Lower lobe of right lung (tissue), 2 donors: ENCODE results near the gene PCYOX1L. TPM values are rescaled to one million over a fixed set of nuclear protein-coding genes. Genes with fewer than 3 reads are reported as not detected.

Experiments used
- ATAC-seq, 2 donors: fragments of 200-7000 bp; cut with Tn5 transposase; one replicate each; pipeline ENCODE4 v1.9.1; 2020 to 2022; ENCODE audit warnings: mild to moderate bottlenecking in 2 of 2, moderate library complexity in 2 of 2
- DNase-seq: peaks from one replicate; pipeline ENCODE4 v3.0.0-alpha.2; 2020
- H3K27ac ChIP-seq: fragments of 200-600 bp; one replicate; pipeline ENCODE4 v1.8.0; 2022
- H3K27me3 ChIP-seq: fragments of 200-600 bp; one replicate; pipeline ENCODE4 v1.8.0; 2022; ENCODE audit warnings: low read depth
- H3K36me3 ChIP-seq: fragments of 200-600 bp; one replicate; pipeline ENCODE4 v1.8.0; 2022; ENCODE audit warnings: mild to moderate bottlenecking
- H3K4me1 ChIP-seq: fragments of 200-600 bp; one replicate; pipeline ENCODE4 v1.8.0; 2022
- H3K4me3 ChIP-seq: fragments of 200-600 bp; one replicate; pipeline ENCODE4 v1.8.0; 2022; ENCODE audit warnings: mild to moderate bottlenecking
- H3K9me3 ChIP-seq: fragments of 200-600 bp; one replicate; pipeline ENCODE4 v1.8.0; 2022
- intact Hi-C: fragments of 100-400 bp; cut with DNase I; formaldehyde crosslinking; loops from one replicate; pipeline ENCODE4 v1.11.0; 2022
- total RNA-seq: library from RNA; stranded (reverse); fragmentation: NEBNext Ultra II Directional; extraction: Animal tissue kit (Norgen Biotek cat#: 25700); gene quantifications from one replicate; pipeline ENCODE4 v1.2.1, GENCODE V29; 2021
- TF ChIP-seq, protein P1 (sequence below): fragments of 200-600 bp; IDR thresholded peaks from one replicate; pipeline ENCODE4 v1.8.0; 2022; ENCODE audit warnings: antibody characterized with exemption, mild to moderate bottlenecking
- donor health status: DM: no; HTN: yes; CAD: no; lungs with severe emphysema.

Gene PCYOX1L
- total RNA-seq, 1 donor from 2014 or later = 5.9 TPM

DNA sequence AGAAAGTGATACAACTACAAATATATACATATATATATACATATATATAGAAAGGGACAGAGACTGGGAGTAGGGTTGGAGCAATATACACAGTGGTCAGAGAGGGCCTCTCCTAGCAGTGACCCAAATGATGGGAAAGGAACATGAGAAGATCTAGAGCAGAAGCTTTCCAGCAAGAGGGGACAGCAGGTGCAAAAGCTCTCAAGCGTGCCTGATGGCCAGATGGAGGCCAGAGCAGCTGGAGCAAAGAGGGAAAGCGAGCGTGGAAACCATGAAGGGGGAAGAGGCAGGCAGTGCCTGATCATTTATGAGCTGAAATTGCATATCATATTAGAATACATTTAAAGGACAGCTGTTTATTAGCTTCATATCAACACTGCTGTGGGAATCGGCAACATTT, 20.1 kb upstream of the PCYOX1L start:
- no peaks in the 10 kb centered on the region for H3K4me1 ChIP-seq
- DNase-seq = no peak
- ATAC-seq = no peak
- H3K9me3 ChIP-seq = no peaks in the 10 kb centered on the region
- H3K4me3 ChIP-seq = no peak overlapping the region
- peaks cover 33% of the 10 kb centered on the region for H3K36me3 ChIP-seq
- H3K27ac ChIP-seq = no peak overlapping the region
- intact Hi-C loops = no loop called here
- no peaks in the 10 kb centered on the region for H3K27me3 ChIP-seq
- TF ChIP-seq, protein P1, sequence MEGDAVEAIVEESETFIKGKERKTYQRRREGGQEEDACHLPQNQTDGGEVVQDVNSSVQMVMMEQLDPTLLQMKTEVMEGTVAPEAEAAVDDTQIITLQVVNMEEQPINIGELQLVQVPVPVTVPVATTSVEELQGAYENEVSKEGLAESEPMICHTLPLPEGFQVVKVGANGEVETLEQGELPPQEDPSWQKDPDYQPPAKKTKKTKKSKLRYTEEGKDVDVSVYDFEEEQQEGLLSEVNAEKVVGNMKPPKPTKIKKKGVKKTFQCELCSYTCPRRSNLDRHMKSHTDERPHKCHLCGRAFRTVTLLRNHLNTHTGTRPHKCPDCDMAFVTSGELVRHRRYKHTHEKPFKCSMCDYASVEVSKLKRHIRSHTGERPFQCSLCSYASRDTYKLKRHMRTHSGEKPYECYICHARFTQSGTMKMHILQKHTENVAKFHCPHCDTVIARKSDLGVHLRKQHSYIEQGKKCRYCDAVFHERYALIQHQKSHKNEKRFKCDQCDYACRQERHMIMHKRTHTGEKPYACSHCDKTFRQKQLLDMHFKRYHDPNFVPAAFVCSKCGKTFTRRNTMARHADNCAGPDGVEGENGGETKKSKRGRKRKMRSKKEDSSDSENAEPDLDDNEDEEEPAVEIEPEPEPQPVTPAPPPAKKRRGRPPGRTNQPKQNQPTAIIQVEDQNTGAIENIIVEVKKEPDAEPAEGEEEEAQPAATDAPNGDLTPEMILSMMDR = no peak

DNA sequence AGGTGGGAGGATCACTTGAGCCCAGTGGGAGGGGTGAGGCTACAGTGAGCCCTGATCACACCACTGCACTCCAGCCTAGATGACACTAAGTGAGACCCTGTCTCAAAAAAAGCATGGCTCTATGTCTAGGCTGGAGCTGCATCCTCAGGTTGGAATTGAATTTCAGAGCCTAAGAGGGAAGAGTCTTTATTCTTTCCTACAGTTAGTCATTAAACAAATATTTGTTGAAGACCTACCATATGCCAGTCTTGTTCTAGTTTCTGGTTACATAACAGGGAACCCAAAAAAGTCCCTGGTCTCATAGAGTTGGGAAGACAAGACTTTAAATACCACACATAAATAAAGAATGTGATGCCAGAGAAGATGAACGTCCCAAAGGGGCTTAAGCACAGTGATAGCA, 19.5 kb upstream of the PCYOX1L start:
- Histone ChIP-seq H3K27me3 (no peaks in the 10 kb centered on the region), H3K27ac (no peak overlapping the region), H3K9me3 (no peaks in the 10 kb centered on the region), H3K4me1 (no peaks in the 10 kb centered on the region), H3K36me3 (peaks cover 29% of the 10 kb centered on the region), H3K4me3 (no peak overlapping the region)
- TF ChIP-seq, protein P1 = no peak
- ATAC-seq (no peak), DNase-seq (no peak)
- intact Hi-C loops = no loop called here

DNA sequence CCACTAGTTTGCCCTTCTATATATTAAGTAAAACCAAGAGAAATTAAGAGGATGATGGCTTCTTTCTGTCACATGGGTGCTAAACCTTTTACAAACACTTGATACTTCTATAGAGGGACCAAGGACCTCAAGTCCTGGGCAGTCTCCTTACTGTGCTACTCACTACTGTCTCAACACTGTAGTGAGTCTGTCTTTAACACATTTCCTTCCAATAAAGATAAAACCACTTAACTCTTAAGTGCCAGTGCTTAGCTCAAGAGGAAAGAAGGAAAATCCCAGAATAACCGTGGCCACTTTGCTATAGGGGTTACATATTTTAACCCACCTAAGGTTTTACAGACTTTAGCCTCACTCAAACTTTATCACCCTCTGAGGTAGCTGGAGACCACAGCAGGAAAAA, 16.9 kb upstream of the PCYOX1L start:
- ATAC-seq (no peak), DNase-seq (no peak)
- H3K36me3 ChIP-seq = peaks cover 12% of the 10 kb centered on the region
- no peaks in the 10 kb centered on the region for H3K27me3 ChIP-seq
- peaks cover 14% of the 10 kb centered on the region for H3K4me1 ChIP-seq
- TF ChIP-seq, protein P1 = no peak
- H3K9me3 ChIP-seq = no peaks in the 10 kb centered on the region
- H3K27ac ChIP-seq = no peak overlapping the region
- intact Hi-C loops = no loop called here
- no peak overlapping the region for H3K4me3 ChIP-seq

DNA sequence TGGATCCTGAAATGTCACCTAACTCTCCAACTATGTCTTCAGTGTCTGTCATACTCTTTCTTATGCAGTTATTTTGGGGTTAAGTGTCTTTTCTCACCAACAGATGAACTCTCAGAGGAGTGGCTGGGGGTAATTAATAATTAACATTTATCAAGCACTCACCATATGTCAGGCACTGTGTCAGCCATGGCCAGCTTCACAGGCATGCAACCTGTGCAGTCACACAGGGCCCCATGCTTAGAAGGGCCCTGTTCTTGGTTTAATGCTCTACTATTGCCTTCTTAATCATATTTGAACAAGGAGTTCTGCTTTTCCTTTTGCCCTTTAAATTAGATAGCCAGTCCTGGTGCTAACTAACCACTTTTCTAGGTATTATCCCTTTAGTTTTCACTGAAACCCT, 16.0 kb upstream of the PCYOX1L start:
- no peak for ATAC-seq
- intact Hi-C loops = no loop called here
- DNase-seq = no peak
- no peaks in the 10 kb centered on the region for H3K9me3 ChIP-seq
- peaks cover 11% of the 10 kb centered on the region for H3K36me3 ChIP-seq
- peaks cover 19% of the 10 kb centered on the region for H3K4me1 ChIP-seq
- no peak overlapping the region for H3K27ac ChIP-seq
- TF ChIP-seq, protein P1 = no peak
- H3K27me3 ChIP-seq = no peaks in the 10 kb centered on the region
- H3K4me3 ChIP-seq = no peak overlapping the region

DNA sequence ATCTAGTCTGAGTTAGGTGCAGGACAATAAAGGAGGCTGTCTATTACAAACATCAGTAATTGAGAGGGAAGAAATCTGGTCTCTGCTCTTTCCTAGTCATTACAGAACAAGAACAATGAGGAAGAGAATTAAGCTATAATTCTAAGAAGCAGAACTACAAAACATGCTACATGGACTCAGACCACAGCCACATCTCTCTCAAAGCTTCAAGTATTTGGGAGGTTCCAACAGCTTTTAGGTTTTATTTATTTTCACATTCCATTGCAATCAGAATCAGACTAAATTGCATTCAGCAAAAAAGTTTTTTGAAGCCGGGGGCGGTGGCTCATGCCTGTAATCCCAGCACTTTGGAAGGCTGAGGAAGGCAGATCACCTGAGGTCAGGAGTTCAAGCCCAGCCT, 13.7 kb upstream of the PCYOX1L start:
- DNase-seq (no peak), ATAC-seq (no peak)
- intact Hi-C loops = no loop called here
- peaks cover 24% of the 10 kb centered on the region for H3K36me3 ChIP-seq
- TF ChIP-seq, protein P1 = no peak
- H3K27ac ChIP-seq = peak overlapping the region; percentile 82
- no peaks in the 10 kb centered on the region for H3K27me3 ChIP-seq
- no peak overlapping the region for H3K4me3 ChIP-seq
- peaks cover 29% of the 10 kb centered on the region for H3K4me1 ChIP-seq
- H3K9me3 ChIP-seq = no peaks in the 10 kb centered on the region
